Spleen (tissue), 7 donors: ENCODE results near the gene KLC1.

Source experiments
- POLR2A ChIP-seq, 3 donors: fragments of 450-650 bp; IDR thresholded peaks; one replicate each; pipeline ENCODE4 v1.5.1; 2017; ENCODE audit warnings: antibody characterized with exemption in 3 of 3, mild to moderate bottlenecking in 1 of 3
- TF ChIP-seq, protein P1 (sequence below), 11 experiments: fragments of 200-600 bp in 7 of 11; fragments of 450-650 bp in 4 of 11; sonication (generic) in 4 of 11; IDR thresholded peaks in 8 of 11; conservative IDR thresholded peaks in 3 of 11; 1 replicate in 7 of 11; 2 replicates in 4 of 11; pipeline versions ENCODE4 v1.4.0 to v1.8.0; 2016 to 2021; ENCODE audit warnings: antibody characterized with exemption in 11 of 11, inconsistent platforms in 4 of 11, mild to moderate bottlenecking in 1 of 11
- donor health status: DM: no; HTN: no; CAD: no; lungs with moderate emphysema.
- donor health status: DM: no; HTN: no; CAD: no.
- donor health status: DM: no; HTN: no; CAD: no.

DNA sequence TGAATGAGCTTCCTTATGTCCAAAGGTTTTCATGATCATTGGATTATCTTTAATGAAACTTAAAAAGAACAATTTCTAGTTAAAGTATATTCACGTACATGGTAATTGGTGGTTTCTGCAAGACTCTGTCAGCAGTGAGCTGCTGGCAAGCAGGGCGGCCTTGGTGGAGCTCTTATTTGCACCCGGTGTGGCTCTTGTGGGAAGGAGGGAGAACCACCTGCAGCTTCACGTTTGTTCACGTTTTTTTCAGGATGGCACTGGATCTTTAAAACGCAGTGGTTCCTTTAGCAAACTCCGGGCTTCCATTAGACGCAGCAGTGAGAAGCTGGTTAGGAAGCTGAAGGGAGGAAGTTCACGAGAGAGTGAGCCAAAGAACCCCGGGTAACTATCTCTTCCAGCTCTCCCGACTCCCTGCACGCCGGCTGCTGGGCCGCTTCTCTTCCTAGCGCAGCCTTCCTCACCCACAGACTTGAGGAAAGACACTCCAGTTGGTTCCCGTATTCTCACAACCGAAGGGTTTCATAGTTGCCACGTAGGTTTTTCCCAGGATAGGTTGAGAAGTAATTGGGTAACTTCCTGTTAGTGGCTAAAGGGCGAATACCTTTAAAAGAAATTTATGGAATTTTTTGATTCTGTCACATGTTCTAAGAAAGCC is 57.9 kb downstream of the KLC1 start:
- TF ChIP-seq POLR2A (IDR thresholded peaks at IDR 0.05) = no peak
- TF ChIP-seq, protein P1, sequence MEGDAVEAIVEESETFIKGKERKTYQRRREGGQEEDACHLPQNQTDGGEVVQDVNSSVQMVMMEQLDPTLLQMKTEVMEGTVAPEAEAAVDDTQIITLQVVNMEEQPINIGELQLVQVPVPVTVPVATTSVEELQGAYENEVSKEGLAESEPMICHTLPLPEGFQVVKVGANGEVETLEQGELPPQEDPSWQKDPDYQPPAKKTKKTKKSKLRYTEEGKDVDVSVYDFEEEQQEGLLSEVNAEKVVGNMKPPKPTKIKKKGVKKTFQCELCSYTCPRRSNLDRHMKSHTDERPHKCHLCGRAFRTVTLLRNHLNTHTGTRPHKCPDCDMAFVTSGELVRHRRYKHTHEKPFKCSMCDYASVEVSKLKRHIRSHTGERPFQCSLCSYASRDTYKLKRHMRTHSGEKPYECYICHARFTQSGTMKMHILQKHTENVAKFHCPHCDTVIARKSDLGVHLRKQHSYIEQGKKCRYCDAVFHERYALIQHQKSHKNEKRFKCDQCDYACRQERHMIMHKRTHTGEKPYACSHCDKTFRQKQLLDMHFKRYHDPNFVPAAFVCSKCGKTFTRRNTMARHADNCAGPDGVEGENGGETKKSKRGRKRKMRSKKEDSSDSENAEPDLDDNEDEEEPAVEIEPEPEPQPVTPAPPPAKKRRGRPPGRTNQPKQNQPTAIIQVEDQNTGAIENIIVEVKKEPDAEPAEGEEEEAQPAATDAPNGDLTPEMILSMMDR (IDR thresholded peaks at IDR 0.05 in 8 of 11, conservative IDR thresholded peaks at IDR 0.05 in 3 of 11) = no peak
